Nephron progenitor cell (in vitro differentiated cells): Measurements from ENCODE around the gene AP2A2.

Source experiments
- DNase-seq: peaks from one replicate; pipeline ENCODE4 v3.0.0; 2021
- H3K27ac Mint-ChIP-seq: 2 replicates; pipeline ENCODE4 v1.8.0; 2021; ENCODE audit warnings: mild to moderate bottlenecking, moderate library complexity, mixed read lengths
- H3K27me3 Mint-ChIP-seq: 2 replicates; pipeline ENCODE4 v1.8.0; 2021; ENCODE audit warnings: mild to moderate bottlenecking, low read depth, mixed read lengths; ENCODE audit not compliant: poor library complexity
- H3K36me3 Mint-ChIP-seq: 2 replicates; pipeline ENCODE4 v1.8.0; 2021; ENCODE audit warnings: low read depth, mixed read lengths
- H3K4me1 Mint-ChIP-seq: 2 replicates; pipeline ENCODE4 v1.8.0; 2021; ENCODE audit warnings: mixed read lengths
- H3K4me3 Mint-ChIP-seq: 2 replicates; pipeline ENCODE4 v1.8.0; 2021; ENCODE audit warnings: mild to moderate bottlenecking, moderate library complexity, mixed read lengths
- H3K9me3 Mint-ChIP-seq: 2 replicates; pipeline ENCODE4 v1.8.0; 2021; ENCODE audit warnings: mild to moderate bottlenecking, moderate library complexity, mixed read lengths
- CTCF ChIP-seq: fragments of 200-600 bp; sonication (generic); IDR thresholded peaks from 2 replicates; pipeline ENCODE4 v1.5.0; 2021; ENCODE audit warnings: antibody characterized with exemption

Gene AP2A2

GRCh38 chr11:913043-913442, 12.6 kb upstream of the AP2A2 start:
- Mint-ChIP-seq H3K4me3 (no peak overlapping the region), H3K4me1 (peaks cover 21% of the 10 kb centered on the region), H3K27me3 (peaks cover 13% of the 10 kb centered on the region), H3K27ac (no peak overlapping the region), H3K36me3 (no peaks in the 10 kb centered on the region), H3K9me3 (no peaks in the 10 kb centered on the region)
- no peak for DNase-seq
- TF ChIP-seq CTCF: no peak

DNA sequence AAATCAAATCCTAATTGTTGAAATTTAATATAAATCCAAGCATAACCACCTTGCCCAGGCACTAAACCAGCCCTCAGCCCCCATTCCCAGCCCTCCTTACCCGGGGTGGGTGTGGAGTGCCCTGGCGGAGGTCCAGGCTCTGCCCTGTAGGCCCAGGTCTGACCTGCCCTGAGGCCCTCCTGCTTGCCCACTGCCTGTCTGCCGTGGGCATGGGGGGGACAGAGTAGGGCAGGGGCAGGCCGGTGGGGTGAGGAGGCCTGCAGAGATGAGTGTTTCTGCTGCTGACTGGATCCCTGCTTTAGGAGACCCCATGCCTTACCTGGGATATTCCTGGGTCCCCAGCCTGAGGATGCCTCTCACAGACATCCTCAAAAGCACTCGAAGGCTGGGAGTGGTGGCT, 11.5 kb upstream of the AP2A2 start:
- peaks cover 21% of the 10 kb centered on the region for H3K4me1 Mint-ChIP-seq
- no peak for TF ChIP-seq CTCF
- H3K36me3 Mint-ChIP-seq: no peaks in the 10 kb centered on the region
- no peak overlapping the region for H3K4me3 Mint-ChIP-seq
- H3K27me3 Mint-ChIP-seq: peaks cover 13% of the 10 kb centered on the region
- H3K9me3 Mint-ChIP-seq: no peaks in the 10 kb centered on the region
- DNase-seq: no peak
- no peak overlapping the region for H3K27ac Mint-ChIP-seq

GRCh38 chr11:914747-915501, 10.7 kb upstream of the AP2A2 start:
- Mint-ChIP-seq H3K9me3 (no peaks in the 10 kb centered on the region), H3K36me3 (no peaks in the 10 kb centered on the region), H3K4me1 (peaks cover 15% of the 10 kb centered on the region), H3K27me3 (peaks cover 13% of the 10 kb centered on the region), H3K4me3 (no peak overlapping the region), H3K27ac (no peak overlapping the region)
- TF ChIP-seq CTCF: no peak
- no peak for DNase-seq

DNA sequence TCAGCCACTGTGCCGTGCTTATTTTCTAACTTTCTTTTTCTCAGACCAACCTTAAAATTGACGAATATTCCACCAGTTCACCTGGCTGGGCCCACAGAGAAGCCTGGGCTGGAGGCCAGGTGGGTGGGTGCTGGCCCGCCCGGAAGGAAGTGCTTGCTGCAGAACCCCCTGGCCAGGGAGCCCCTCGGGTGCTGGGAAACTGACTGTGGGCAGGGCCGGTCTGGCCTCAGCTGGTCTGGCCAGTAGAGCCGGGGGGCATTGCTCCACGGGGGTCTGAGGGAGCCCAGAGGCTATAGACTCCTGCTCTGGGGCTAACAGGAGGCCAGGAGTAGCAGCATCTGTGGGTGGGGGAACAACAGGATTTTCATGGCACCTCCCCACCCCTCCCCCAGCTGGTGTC, 8.2 kb upstream of the AP2A2 start:
- no peak overlapping the region for H3K27ac Mint-ChIP-seq
- no peaks in the 10 kb centered on the region for H3K9me3 Mint-ChIP-seq

DNA sequence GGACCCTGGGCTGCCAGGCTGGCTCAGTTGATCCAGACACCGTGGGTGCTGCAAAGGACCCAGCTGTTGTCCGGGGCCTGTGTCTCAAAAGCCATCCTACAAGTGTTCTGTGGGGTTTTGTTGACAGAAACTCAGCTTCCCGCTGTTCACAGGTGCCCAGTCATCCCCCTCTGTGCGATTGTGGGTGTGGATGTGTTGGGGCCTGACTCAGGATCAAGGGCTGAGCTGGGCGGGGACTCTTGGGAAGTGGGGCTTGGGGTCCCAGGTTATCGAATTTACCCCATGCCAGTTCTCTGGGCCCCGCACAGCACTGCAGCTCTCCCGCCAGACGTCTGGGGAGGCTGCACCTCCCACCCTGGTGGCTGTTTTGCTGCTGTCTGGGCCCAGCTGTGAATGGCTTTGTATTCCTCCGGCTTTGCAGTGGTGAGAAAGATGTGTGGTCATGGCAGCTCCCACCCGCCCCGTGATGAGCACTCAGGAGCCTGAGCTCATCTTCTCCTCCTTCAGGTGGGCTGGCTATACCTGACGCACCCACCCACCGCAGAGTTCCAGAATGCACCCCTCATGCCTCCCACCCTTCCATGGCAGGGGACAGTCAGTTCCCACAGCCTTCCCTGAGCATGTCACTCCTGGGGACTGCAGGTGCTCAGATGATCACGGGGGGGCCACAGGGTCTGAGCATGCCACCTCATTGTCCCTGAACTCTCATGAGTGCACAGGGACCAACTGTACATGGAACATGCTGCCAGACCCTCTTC, 3.6 kb upstream of the AP2A2 start:
- Mint-ChIP-seq H3K4me1 (peaks cover 22% of the 10 kb centered on the region), H3K27ac (peak overlapping the region; percentile 85), H3K9me3 (no peaks in the 10 kb centered on the region), H3K27me3 (peaks cover 5% of the 10 kb centered on the region), H3K36me3 (no peaks in the 10 kb centered on the region), H3K4me3 (no peak overlapping the region)
- no peak for DNase-seq
- no peak for TF ChIP-seq CTCF

More for the DNA sequence above, 8.2 kb upstream of the AP2A2 start:
- no peak overlapping the region for H3K4me3 Mint-ChIP-seq
- peaks cover 13% of the 10 kb centered on the region for H3K27me3 Mint-ChIP-seq
- H3K4me1 Mint-ChIP-seq: peaks cover 13% of the 10 kb centered on the region
- TF ChIP-seq CTCF: no peak
- DNase-seq: no peak
- H3K36me3 Mint-ChIP-seq: no peaks in the 10 kb centered on the region
